Measurements from ENCODE around the gene TUBAL3.

- TF ChIP-seq CTCF (IDR thresholded peaks at IDR 0.05) (no peak), GATA2 (CRISPR knock-in tag; IDR thresholded peaks at IDR 0.05) (no peak), RCOR1 (IDR thresholded peaks at IDR 0.05; ENCODE audit: low read length) (no peak), SMC3 (IDR thresholded peaks at IDR 0.05; ENCODE audit: low read depth, low read length) (no peak), MAX (IDR thresholded peaks at IDR 0.05; ENCODE audit: low read depth) (no peak), ZBTB33 (IDR thresholded peaks at IDR 0.05; ENCODE audit: borderline replicate concordance, low read depth) (no peak), TCF12 (IDR thresholded peaks at IDR 0.05) (no peak), RAD21 (IDR thresholded peaks at IDR 0.05; ENCODE audit: low read length) (no peak), YY1 (IDR thresholded peaks at IDR 0.05; ENCODE audit: low read depth) (no peak), EZH2phosphoT487 (IDR thresholded peaks at IDR 0.05; ENCODE audit: borderline replicate concordance, low read depth) (no peak), REST (IDR thresholded peaks at IDR 0.05; ENCODE audit: low read depth, low read length) (no peak)
Observed at GRCh38 chr10:5361966-5362365, 42.7 kb downstream of the TUBAL3 start.

All from SK-N-SH (cell line).